Measurements from ENCODE around the gene FBLN5. TPM values are rescaled to one million over a fixed set of nuclear protein-coding genes. Genes with fewer than 3 reads are reported as not detected.

The FBLN5 gene
- total and polyA plus RNA-seq, 2 donors (not counting 3 experiments of a cell fraction or from before 2014, with no cell fraction given) = 27.6 to 33.1 TPM

DNA sequence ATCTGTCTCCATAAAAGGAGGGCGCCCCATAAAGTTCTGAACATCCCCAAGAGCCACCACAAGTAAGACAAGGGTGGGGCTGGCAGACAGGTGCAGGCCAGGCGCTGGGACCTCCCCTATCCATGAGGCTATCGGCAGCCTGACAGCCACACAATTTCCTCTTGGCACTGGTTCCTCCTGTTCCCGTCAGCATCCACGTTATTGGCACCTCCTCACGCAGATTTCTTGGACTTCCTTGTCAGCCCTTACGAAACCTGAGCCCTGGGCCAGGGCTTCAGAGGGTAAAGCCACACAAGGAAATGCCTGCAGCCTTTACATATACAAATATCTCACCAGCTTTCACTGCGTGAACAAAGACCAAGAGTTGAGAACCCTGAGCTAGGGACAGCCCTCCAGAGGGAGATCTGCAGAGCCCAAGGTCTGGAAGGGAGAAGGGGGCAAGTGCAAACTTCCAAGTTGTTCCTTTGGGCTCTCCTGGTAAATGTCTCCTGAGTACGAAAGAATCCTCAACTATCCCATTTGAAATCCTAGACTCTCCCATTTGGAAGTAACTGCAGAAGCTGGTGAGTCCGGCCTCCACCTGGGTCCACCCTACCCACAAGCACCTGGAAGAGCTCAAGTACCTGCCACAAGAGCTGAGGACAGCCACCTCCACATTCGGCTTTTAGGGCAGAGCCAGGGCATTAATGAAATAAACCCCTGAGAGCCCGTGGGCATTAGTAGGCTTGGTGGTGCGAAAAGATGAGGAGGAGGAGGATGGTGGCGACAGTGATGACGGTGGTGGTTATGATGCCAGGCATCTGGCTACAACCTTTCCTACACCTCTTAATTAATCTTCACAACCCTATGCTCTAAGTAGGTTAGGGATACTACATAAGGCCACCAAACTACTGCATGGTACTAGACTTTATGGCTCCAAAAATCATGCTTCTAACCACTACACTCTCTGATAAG lies 74.7 kb downstream of the FBLN5 start:
- Histone ChIP-seq H3K9me1 (replicated peaks; ENCODE audit: control insufficient read depth, extremely low read depth, insufficient read depth, low read length) (no peaks in the 10 kb centered on the region), H3K9me3 (replicated peaks; ENCODE audit: control insufficient read depth, insufficient read depth, low read length) (no peaks in the 10 kb centered on the region), H2AFZ (ENCODE audit: low read depth, low read length) (no peak overlapping the region), H3K4me1 (ENCODE audit: control insufficient read depth, extremely low read depth, insufficient read depth, low read length) (peaks cover 7% of the 10 kb centered on the region), H4K20me1 (replicated peaks; ENCODE audit: control insufficient read depth, extremely low read depth, insufficient read depth, low read length) (no peaks in the 10 kb centered on the region), H3K9ac (replicated peaks; ENCODE audit: extremely low read depth, insufficient read depth, low read length) (no peak overlapping the region), H3K4me3 (replicated peaks in 1 of 3; ENCODE audit: insufficient read depth in 1 of 3, low read depth in 1 of 3, low read length in 3 of 3) (no peak overlapping the region), H3K4me2 (ENCODE audit: insufficient read depth, low read length) (no peak overlapping the region), H3K27ac (ENCODE audit: insufficient read depth, low read depth, low read length) (no peak overlapping the region), H3K27me3 (ENCODE audit: control insufficient read depth in 2 of 2, insufficient read depth in 2 of 2, low read length in 2 of 2) (no peaks in the 10 kb centered on the region), H3K79me2 (ENCODE audit: control insufficient read depth, insufficient read depth, low read length) (no peaks in the 10 kb centered on the region), H3K36me3 (ENCODE audit: control insufficient read depth in 2 of 2, extremely low read depth in 1 of 2, insufficient read depth in 2 of 2, low read length in 2 of 2) (no peaks in the 10 kb centered on the region)
- BruUV-seq (replicated peaks) = no TSS peak
- intact Hi-C loops (cut with micrococcal nuclease) (no loop called here), dilution Hi-C loops (cut with MboI; ENCODE audit: extremely low pct_ligation_motif_present, low sequenced_read_pairs) (no loop called here)
- ChIA-PET POLR2A (no interaction called here), CTCF (interaction anchor here (1.5 kb wide), 1 partner anchor 14 kb away, joined by 3 read pairs; no protein-coding TSS in a partner anchor)
- TF ChIP-seq EZH2 (IDR thresholded peaks at IDR 0.05; ENCODE audit: borderline replicate concordance, low read depth, low read length, severe bottlenecking) (no peak), POLR2AphosphoS5 (IDR thresholded peaks at IDR 0.05; ENCODE audit: insufficient read depth, low read depth, low read length) (no peak), GATA2 (IDR thresholded peaks at IDR 0.05; ENCODE audit: insufficient read depth, insufficient read length, low read depth, low read length) (no peak), MAX (IDR thresholded peaks at IDR 0.05; ENCODE audit: insufficient read depth, insufficient read length) (no peak), JUN (IDR thresholded peaks at IDR 0.05; ENCODE audit: borderline replicate concordance, insufficient read depth, insufficient read length, low read depth) (no peak), MYC (IDR thresholded peaks at IDR 0.05; ENCODE audit: low read depth, low read length) (no peak), FOS (IDR thresholded peaks at IDR 0.05; ENCODE audit: borderline replicate concordance, insufficient read depth, low read length) (no peak), POLR2A (IDR thresholded peaks at IDR 0.05; ENCODE audit: low read depth, low read length) (no peak)
- TF ChIP-seq, protein P1, sequence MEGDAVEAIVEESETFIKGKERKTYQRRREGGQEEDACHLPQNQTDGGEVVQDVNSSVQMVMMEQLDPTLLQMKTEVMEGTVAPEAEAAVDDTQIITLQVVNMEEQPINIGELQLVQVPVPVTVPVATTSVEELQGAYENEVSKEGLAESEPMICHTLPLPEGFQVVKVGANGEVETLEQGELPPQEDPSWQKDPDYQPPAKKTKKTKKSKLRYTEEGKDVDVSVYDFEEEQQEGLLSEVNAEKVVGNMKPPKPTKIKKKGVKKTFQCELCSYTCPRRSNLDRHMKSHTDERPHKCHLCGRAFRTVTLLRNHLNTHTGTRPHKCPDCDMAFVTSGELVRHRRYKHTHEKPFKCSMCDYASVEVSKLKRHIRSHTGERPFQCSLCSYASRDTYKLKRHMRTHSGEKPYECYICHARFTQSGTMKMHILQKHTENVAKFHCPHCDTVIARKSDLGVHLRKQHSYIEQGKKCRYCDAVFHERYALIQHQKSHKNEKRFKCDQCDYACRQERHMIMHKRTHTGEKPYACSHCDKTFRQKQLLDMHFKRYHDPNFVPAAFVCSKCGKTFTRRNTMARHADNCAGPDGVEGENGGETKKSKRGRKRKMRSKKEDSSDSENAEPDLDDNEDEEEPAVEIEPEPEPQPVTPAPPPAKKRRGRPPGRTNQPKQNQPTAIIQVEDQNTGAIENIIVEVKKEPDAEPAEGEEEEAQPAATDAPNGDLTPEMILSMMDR (IDR thresholded peaks at IDR 0.05; ENCODE audit: extremely low read depth in 1 of 2, insufficient read depth in 1 of 2, low read depth in 1 of 2, low read length in 2 of 2) = no peak
- FAIRE-seq = peak; percentile 26
- DNase-seq (ENCODE audit: low read depth, low spot score) = peak; percentile 84

Measured in endothelial cell of umbilical vein (primary cell).